Measurements from ENCODE around the gene NFE2L1.

DNA sequence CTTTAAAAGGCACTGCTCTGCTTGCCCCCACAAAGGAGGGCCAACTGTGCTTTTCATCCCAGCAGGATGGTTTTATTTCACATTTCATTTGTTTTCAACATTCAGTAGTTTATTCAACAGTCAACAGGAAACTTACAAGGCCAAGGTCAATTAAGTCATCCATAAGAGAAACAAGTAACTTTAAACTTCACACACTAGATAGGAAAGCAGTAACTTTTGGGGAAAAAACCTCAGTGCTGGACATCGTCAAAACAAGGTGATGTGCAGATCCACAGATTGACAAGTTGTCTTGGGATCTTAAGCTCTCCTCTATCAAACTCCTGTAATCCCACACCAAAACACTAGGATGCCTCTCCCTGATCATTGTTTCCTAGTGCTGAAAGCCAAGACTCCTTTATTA, 18.5 kb downstream of the NFE2L1 start:
- TF ChIP-seq, protein P1, sequence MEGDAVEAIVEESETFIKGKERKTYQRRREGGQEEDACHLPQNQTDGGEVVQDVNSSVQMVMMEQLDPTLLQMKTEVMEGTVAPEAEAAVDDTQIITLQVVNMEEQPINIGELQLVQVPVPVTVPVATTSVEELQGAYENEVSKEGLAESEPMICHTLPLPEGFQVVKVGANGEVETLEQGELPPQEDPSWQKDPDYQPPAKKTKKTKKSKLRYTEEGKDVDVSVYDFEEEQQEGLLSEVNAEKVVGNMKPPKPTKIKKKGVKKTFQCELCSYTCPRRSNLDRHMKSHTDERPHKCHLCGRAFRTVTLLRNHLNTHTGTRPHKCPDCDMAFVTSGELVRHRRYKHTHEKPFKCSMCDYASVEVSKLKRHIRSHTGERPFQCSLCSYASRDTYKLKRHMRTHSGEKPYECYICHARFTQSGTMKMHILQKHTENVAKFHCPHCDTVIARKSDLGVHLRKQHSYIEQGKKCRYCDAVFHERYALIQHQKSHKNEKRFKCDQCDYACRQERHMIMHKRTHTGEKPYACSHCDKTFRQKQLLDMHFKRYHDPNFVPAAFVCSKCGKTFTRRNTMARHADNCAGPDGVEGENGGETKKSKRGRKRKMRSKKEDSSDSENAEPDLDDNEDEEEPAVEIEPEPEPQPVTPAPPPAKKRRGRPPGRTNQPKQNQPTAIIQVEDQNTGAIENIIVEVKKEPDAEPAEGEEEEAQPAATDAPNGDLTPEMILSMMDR (IDR thresholded peaks at IDR 0.05), result no peak
- no peak for TF ChIP-seq POLR2A (IDR thresholded peaks at IDR 0.05)

Data from thyroid gland (tissue), 4 donors.